WTC11 (cell line): ENCODE results near the gene ETNK2. TPM values are rescaled to one million over a fixed set of nuclear protein-coding genes. Genes with fewer than 3 reads are reported as not detected.

Source experiments
- ATF1 ChIP-seq: sonication (generic); formaldehyde crosslinking; IDR thresholded peaks from 2 replicates; pipeline ENCODE4 v1.8.1; 2023; ENCODE audit warnings: mild to moderate bottlenecking, moderate library complexity, missing genetic modification reagents
- ATF2 ChIP-seq: sonication (generic); formaldehyde crosslinking; IDR thresholded peaks from 2 replicates; pipeline ENCODE4 v1.8.1; 2022; ENCODE audit warnings: low read depth, missing genetic modification reagents, borderline replicate concordance
- CREM ChIP-seq: sonication (generic); formaldehyde crosslinking; IDR thresholded peaks from 2 replicates; pipeline ENCODE4 v1.8.1; 2022; ENCODE audit warnings: mild to moderate bottlenecking, missing genetic modification reagents, moderate library complexity
- FOXP4 ChIP-seq: sonication (generic); formaldehyde crosslinking; IDR thresholded peaks from 2 replicates; pipeline ENCODE4 v1.8.0; 2022; ENCODE audit warnings: mild to moderate bottlenecking, missing genetic modification reagents
- GTF2I ChIP-seq: fragments of 250-450 bp; sonication (Bioruptor Pico); conservative IDR thresholded peaks from 2 replicates; pipeline ENCODE4 v1.4.0; 2021; ENCODE audit warnings: mild to moderate bottlenecking
- IRF1 ChIP-seq: sonication (generic); formaldehyde crosslinking; IDR thresholded peaks from 2 replicates; pipeline ENCODE4 v1.8.0; 2023; ENCODE audit warnings: missing genetic modification reagents
- NR3C1 ChIP-seq: sonication (generic); formaldehyde crosslinking; conservative IDR thresholded peaks from 2 replicates; pipeline ENCODE4 v1.8.1; 2023; ENCODE audit warnings: low read depth, mild to moderate bottlenecking, missing genetic modification reagents
- PRDM15 ChIP-seq: sonication (generic); formaldehyde crosslinking; IDR thresholded peaks from 2 replicates; pipeline ENCODE4 v1.8.0; 2022; ENCODE audit warnings: missing genetic modification reagents
- TEAD4 ChIP-seq: sonication (generic); formaldehyde crosslinking; IDR thresholded peaks from 2 replicates; pipeline ENCODE4 v1.8.0; 2022; ENCODE audit warnings: mild to moderate bottlenecking, missing genetic modification reagents
- ZBTB43 ChIP-seq: sonication (generic); formaldehyde crosslinking; IDR thresholded peaks from 2 replicates; pipeline ENCODE4 v1.8.1; 2023; ENCODE audit warnings: mild to moderate bottlenecking, missing genetic modification reagents
- ZNF317 ChIP-seq: sonication (generic); formaldehyde crosslinking; IDR thresholded peaks from 2 replicates; pipeline ENCODE4 v1.8.1; 2023; ENCODE audit warnings: low read depth, mild to moderate bottlenecking, moderate library complexity, missing genetic modification reagents, borderline replicate concordance
- total RNA-seq: library from RNA; stranded (reverse); gene quantifications from 3 replicates; pipeline ENCODE4 v1.2.3, GENCODE V29; 2021
- TF ChIP-seq, protein P1 (sequence below): sonication (generic); formaldehyde crosslinking; IDR thresholded peaks from 2 replicates; pipeline ENCODE4 v1.8.1; 2022; ENCODE audit warnings: missing genetic modification reagents, borderline replicate concordance
- TF ChIP-seq, protein P2 (sequence below): fragments of 250-450 bp; sonication (Bioruptor Pico); IDR thresholded peaks from 2 replicates; pipeline ENCODE4 v1.9.0; 2021; ENCODE audit warnings: mild to moderate bottlenecking
- TF ChIP-seq, protein P3 (sequence below): sonication (generic); formaldehyde crosslinking; conservative IDR thresholded peaks from 2 replicates; pipeline ENCODE4 v1.8.1; 2023; ENCODE audit warnings: mild to moderate bottlenecking, low read depth, missing genetic modification reagents, moderate library complexity
- TF ChIP-seq, protein P4 (sequence below): fragments of 250-450 bp; sonication (Bioruptor Pico); IDR thresholded peaks from 2 replicates; pipeline ENCODE4 v1.8.0; 2021; ENCODE audit warnings: mild to moderate bottlenecking
- TF ChIP-seq, protein P5 (sequence below): sonication (generic); formaldehyde crosslinking; IDR thresholded peaks from 2 replicates; pipeline ENCODE4 v1.8.0; 2023; ENCODE audit warnings: missing genetic modification reagents, mild to moderate bottlenecking, borderline replicate concordance

The ETNK2 gene
- total RNA-seq, 1 experiment from 2014 or later: 19.7 TPM

GRCh38 chr1:204084247-204084772 lies 67.5 kb downstream of the ETNK2 start (continued):
- TF ChIP-seq, protein P1, sequence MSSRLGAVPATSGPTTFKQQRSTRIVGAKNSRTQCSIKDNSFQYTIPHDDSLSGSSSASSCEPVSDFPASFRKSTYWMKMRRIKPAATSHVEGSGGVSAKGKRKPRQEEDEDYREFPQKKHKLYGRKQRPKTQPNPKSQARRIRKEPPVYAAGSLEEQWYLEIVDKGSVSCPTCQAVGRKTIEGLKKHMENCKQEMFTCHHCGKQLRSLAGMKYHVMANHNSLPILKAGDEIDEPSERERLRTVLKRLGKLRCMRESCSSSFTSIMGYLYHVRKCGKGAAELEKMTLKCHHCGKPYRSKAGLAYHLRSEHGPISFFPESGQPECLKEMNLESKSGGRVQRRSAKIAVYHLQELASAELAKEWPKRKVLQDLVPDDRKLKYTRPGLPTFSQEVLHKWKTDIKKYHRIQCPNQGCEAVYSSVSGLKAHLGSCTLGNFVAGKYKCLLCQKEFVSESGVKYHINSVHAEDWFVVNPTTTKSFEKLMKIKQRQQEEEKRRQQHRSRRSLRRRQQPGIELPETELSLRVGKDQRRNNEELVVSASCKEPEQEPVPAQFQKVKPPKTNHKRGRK (CRISPR knock-in tag): no peak
- peak; percentile 97 for TF ChIP-seq FOXP4 (CRISPR knock-in tag)
- no peak for TF ChIP-seq PRDM15 (CRISPR knock-in tag)
- TF ChIP-seq, protein P2, sequence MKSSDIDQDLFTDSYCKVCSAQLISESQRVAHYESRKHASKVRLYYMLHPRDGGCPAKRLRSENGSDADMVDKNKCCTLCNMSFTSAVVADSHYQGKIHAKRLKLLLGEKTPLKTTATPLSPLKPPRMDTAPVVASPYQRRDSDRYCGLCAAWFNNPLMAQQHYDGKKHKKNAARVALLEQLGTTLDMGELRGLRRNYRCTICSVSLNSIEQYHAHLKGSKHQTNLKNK (CRISPR knock-in tag): no peak
- TF ChIP-seq NR3C1 (CRISPR knock-in tag): no peak
- no peak for TF ChIP-seq CREM (CRISPR knock-in tag)
- no peak for TF ChIP-seq IRF1
- TF ChIP-seq ATF2 (CRISPR knock-in tag): no peak
- TF ChIP-seq, protein P3, sequence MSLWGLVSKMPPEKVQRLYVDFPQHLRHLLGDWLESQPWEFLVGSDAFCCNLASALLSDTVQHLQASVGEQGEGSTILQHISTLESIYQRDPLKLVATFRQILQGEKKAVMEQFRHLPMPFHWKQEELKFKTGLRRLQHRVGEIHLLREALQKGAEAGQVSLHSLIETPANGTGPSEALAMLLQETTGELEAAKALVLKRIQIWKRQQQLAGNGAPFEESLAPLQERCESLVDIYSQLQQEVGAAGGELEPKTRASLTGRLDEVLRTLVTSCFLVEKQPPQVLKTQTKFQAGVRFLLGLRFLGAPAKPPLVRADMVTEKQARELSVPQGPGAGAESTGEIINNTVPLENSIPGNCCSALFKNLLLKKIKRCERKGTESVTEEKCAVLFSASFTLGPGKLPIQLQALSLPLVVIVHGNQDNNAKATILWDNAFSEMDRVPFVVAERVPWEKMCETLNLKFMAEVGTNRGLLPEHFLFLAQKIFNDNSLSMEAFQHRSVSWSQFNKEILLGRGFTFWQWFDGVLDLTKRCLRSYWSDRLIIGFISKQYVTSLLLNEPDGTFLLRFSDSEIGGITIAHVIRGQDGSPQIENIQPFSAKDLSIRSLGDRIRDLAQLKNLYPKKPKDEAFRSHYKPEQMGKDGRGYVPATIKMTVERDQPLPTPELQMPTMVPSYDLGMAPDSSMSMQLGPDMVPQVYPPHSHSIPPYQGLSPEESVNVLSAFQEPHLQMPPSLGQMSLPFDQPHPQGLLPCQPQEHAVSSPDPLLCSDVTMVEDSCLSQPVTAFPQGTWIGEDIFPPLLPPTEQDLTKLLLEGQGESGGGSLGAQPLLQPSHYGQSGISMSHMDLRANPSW (CRISPR knock-in tag): no peak
- TF ChIP-seq GTF2I (CRISPR knock-in tag): no peak
- TF ChIP-seq, protein P4, sequence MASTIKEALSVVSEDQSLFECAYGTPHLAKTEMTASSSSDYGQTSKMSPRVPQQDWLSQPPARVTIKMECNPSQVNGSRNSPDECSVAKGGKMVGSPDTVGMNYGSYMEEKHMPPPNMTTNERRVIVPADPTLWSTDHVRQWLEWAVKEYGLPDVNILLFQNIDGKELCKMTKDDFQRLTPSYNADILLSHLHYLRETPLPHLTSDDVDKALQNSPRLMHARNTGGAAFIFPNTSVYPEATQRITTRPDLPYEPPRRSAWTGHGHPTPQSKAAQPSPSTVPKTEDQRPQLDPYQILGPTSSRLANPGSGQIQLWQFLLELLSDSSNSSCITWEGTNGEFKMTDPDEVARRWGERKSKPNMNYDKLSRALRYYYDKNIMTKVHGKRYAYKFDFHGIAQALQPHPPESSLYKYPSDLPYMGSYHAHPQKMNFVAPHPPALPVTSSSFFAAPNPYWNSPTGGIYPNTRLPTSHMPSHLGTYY: no peak
- no peak for TF ChIP-seq ATF1 (CRISPR knock-in tag)
- TF ChIP-seq ZBTB43 (CRISPR knock-in tag): peak; percentile 88
- no peak for TF ChIP-seq TEAD4 (CRISPR knock-in tag)
- TF ChIP-seq, protein P5, sequence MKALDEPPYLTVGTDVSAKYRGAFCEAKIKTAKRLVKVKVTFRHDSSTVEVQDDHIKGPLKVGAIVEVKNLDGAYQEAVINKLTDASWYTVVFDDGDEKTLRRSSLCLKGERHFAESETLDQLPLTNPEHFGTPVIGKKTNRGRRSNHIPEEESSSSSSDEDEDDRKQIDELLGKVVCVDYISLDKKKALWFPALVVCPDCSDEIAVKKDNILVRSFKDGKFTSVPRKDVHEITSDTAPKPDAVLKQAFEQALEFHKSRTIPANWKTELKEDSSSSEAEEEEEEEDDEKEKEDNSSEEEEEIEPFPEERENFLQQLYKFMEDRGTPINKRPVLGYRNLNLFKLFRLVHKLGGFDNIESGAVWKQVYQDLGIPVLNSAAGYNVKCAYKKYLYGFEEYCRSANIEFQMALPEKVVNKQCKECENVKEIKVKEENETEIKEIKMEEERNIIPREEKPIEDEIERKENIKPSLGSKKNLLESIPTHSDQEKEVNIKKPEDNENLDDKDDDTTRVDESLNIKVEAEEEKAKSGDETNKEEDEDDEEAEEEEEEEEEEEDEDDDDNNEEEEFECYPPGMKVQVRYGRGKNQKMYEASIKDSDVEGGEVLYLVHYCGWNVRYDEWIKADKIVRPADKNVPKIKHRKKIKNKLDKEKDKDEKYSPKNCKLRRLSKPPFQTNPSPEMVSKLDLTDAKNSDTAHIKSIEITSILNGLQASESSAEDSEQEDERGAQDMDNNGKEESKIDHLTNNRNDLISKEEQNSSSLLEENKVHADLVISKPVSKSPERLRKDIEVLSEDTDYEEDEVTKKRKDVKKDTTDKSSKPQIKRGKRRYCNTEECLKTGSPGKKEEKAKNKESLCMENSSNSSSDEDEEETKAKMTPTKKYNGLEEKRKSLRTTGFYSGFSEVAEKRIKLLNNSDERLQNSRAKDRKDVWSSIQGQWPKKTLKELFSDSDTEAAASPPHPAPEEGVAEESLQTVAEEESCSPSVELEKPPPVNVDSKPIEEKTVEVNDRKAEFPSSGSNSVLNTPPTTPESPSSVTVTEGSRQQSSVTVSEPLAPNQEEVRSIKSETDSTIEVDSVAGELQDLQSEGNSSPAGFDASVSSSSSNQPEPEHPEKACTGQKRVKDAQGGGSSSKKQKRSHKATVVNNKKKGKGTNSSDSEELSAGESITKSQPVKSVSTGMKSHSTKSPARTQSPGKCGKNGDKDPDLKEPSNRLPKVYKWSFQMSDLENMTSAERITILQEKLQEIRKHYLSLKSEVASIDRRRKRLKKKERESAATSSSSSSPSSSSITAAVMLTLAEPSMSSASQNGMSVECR: 0 out of 2 replicates have a peak, but pooled peaks have one; percentile 69
- TF ChIP-seq ZNF317 (CRISPR knock-in tag): no peak
